BJ (cell line): Measurements from ENCODE around the gene STX18. TPM values are rescaled to one million over a fixed set of nuclear protein-coding genes. Genes with fewer than 3 reads are reported as not detected.

Experiments used
- CTCF ChIA-PET: fragments of 350-600 bp; formaldehyde crosslinking; extraction: SDS; loops from one replicate; lab custom pipeline; 2021; ENCODE audit warnings: antibody characterized with exemption, inconsistent platforms; lab: Yijun Ruan, JAX
- POLR2A ChIA-PET: fragments of 300-600 bp; sonication (Branson Sonifier 250); formaldehyde crosslinking; extraction: SDS; loops from one replicate; lab custom pipeline; 2021; ENCODE audit warnings: antibody characterized with exemption; lab: Charles Lee
- DNase-seq: peaks from one replicate; pipeline ENCODE4 v3.0.0-alpha.2; 2011; ENCODE audit warnings: low read depth
- H3K27me3 ChIP-seq: 2 replicates; pipeline ENCODE4 v1.6.0; 2011; ENCODE audit warnings: low read length; ENCODE audit not compliant: control insufficient read depth, insufficient read depth
- H3K36me3 ChIP-seq: 2 replicates; pipeline ENCODE4 v1.5.1; 2011; ENCODE audit warnings: low read length; ENCODE audit not compliant: control insufficient read depth, insufficient read depth
- H3K4me3 ChIP-seq: 2 replicates; pipeline ENCODE4 v1.5.1; 2011; ENCODE audit warnings: low read depth, mild to moderate bottlenecking, control low read depth, low read length
- polyA plus RNA-seq: library from polyadenylated mRNA; depleted of rRNA; stranded (reverse); fragments of >200 nt; gene quantifications from 2 replicates; pipeline ENCODE4 v1.2.3, GENCODE V29; 2011
- TF ChIP-seq, protein P1 (sequence below): IDR thresholded peaks from 2 replicates; pipeline ENCODE4 v1.5.1; 2011; ENCODE audit warnings: low read depth, mild to moderate bottlenecking, control low read depth, inconsistent platforms, low read length, moderate library complexity; ENCODE audit not compliant: insufficient read depth

Gene STX18
- polyA plus RNA-seq, 1 experiment: 35.6 TPM

DNA sequence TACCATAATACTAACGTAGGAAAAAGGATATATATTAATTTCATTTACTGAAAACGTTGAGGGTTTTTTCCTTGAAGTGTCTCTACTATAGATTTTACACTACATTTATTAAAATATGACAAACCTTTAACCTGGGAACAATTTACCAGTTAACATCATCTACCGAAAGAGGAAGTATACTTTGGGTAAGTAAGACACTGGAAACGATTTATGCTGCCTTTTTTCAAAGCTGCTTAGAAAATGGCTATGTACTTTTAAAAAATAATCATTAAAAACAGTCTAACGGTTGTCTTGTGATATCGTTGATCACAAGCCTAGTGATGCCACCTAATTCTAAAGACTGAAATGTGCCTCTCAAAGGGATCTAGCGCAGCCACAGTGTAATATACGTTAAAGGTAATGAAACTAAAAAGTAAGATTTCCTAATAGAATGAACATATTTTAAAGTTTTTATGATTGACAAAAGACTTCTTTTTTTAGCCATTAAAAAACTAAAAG, 50.4 kb downstream of the STX18 start:
- TF ChIP-seq, protein P1, sequence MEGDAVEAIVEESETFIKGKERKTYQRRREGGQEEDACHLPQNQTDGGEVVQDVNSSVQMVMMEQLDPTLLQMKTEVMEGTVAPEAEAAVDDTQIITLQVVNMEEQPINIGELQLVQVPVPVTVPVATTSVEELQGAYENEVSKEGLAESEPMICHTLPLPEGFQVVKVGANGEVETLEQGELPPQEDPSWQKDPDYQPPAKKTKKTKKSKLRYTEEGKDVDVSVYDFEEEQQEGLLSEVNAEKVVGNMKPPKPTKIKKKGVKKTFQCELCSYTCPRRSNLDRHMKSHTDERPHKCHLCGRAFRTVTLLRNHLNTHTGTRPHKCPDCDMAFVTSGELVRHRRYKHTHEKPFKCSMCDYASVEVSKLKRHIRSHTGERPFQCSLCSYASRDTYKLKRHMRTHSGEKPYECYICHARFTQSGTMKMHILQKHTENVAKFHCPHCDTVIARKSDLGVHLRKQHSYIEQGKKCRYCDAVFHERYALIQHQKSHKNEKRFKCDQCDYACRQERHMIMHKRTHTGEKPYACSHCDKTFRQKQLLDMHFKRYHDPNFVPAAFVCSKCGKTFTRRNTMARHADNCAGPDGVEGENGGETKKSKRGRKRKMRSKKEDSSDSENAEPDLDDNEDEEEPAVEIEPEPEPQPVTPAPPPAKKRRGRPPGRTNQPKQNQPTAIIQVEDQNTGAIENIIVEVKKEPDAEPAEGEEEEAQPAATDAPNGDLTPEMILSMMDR: no peak
- CTCF ChIA-PET: interaction anchor here (2.9 kb wide), 1 partner anchor 83 kb away, joined by 6 read pairs; no protein-coding TSS in a partner anchor
- Histone ChIP-seq H3K27me3 (no peaks in the 10 kb centered on the region), H3K4me3 (no peak overlapping the region), H3K36me3 (no peaks in the 10 kb centered on the region)
- POLR2A ChIA-PET: no interaction called here
- no peak for DNase-seq

DNA sequence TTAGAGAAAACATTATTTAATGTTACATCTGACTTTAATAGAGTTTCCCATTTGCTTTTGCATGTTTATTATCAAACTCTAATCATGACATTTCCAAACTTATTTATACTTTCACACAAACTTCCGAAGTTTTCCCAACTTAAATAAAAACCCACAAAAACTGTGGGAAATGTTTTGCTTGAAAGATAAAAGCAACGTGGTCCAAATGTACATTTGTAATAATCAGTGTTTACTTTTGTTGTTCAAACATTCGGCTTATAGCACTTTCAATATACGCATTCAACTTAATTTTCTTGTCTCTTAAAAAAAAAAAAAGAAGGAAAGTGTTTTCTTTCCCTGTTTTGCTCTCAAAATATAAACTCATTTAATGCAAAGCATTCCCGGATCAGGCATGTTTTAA, 51.0 kb downstream of the STX18 start:
- TF ChIP-seq, protein P1: no peak
- no peak for DNase-seq
- ChIA-PET POLR2A (no interaction called here), CTCF (interaction anchor here (2.9 kb wide), 1 partner anchor 84 kb away, joined by 6 read pairs; no protein-coding TSS in a partner anchor)
- Histone ChIP-seq H3K4me3 (no peak overlapping the region), H3K27me3 (no peaks in the 10 kb centered on the region), H3K36me3 (no peaks in the 10 kb centered on the region)

- Histone ChIP-seq H3K4me3 (no peak overlapping the region), H3K27me3 (no peaks in the 10 kb centered on the region), H3K36me3 (no peaks in the 10 kb centered on the region)
- TF ChIP-seq, protein P1: no peak
- ChIA-PET CTCF (interaction anchor here (0.7 to 2.9 kb wide), 7 partner anchors 9 to 504 kb away, joined by 3 to 8 read pairs (median 4); no protein-coding TSS in a partner anchor), POLR2A (no interaction called here)
- no peak for DNase-seq
Measured at GRCh38 chr4:4490041-4490440, 51.8 kb downstream of the STX18 start.

DNA sequence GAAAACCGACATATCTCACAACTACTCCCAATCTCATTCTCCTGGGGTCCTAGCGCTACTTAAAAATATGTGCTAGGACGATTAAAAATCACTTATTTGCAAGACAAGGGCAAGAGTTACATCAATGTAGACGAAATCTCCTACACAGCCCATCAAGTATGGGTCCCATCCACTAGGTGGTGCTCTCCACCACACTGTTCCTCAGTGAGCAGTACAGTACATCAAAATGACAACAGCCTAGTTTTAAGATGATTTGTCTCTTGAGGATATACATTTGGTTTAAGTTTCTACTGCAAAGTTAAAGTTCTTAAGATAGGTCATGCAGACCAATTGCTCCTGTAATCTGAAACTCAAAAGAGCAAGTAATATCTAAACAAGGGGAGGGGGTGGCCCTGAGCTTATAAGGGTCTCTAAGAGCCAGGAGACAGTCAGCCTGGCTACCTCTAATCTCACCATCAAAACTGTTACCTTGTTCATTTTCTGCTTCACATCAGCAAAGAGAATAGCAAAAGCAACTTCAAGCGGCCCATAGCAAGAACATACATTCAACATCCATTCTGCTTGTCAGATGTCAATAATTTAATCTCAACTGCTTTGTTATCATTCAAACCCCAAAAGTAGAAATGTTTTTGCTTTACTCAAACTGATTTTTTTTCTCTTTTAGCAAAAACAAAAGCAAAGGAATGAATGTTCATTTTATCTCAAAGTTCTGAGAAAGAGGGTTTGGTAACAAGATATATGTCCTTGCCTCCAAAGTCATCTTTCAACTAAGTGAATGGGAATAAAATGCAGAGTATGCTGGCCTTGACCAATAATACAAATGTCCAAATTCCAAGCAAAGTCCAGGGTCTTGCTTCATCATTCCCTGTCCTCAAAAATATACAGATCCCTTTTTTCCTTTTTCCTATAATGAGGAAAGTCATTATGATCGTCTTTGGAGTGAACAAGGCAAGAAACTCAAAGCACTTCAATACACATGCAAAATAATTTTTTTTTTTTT, 53.1 kb downstream of the STX18 start:
- Histone ChIP-seq H3K4me3 (no peak overlapping the region), H3K27me3 (no peaks in the 10 kb centered on the region), H3K36me3 (no peaks in the 10 kb centered on the region; the same call in 1 of the 2 replicates)
- DNase-seq: peak; percentile 16
- POLR2A ChIA-PET: interaction anchor here (0.6 kb wide), 1 partner anchor 500 kb away, joined by 3 read pairs; no protein-coding TSS in a partner anchor
- TF ChIP-seq, protein P1: peak; percentile 91
- CTCF ChIA-PET: interaction anchor here (0.6 to 2.3 kb wide), 19 partner anchors 8 to 506 kb away, joined by 3 to 15 read pairs (median 4); no protein-coding TSS in a partner anchor

GRCh38 chr4:4486969-4487368, 54.9 kb downstream of the STX18 start:
- POLR2A ChIA-PET: no interaction called here
- CTCF ChIA-PET: interaction anchor here (0.6 to 2.0 kb wide), 8 partner anchors 12 to 670 kb away, joined by 3 to 7 read pairs (median 4); no protein-coding TSS in a partner anchor
- TF ChIP-seq, protein P1: no peak
- H3K27me3 ChIP-seq: no peaks in the 10 kb centered on the region
- no peak for DNase-seq
- no peaks in the 10 kb centered on the region; the same call in 1 of the 2 replicates for H3K36me3 ChIP-seq
- H3K4me3 ChIP-seq: no peak overlapping the region
